Islet of Langerhans (tissue), 1 donor: ENCODE data around the gene SNX9.
A peak's percentile ranks its signal among the peaks of the same experiment; 100 is the strongest.

Source experiments
- FAIRE-seq: peaks from one replicate; lab custom pipeline; 2011; peaks lifted over from hg19 to GRCh38; lab: Jason Lieb, UNC

The SNX9 gene

GRCh38 chr6:157859775-157860504, 36.9 kb downstream of the SNX9 start:
- FAIRE-seq = no peak

- peak; percentile 88 for FAIRE-seq
Measured at GRCh38 chr6:157860505-157860991, 37.5 kb downstream of the SNX9 start.

- FAIRE-seq = no peak
Measured at GRCh38 chr6:157861184-157861583, 38.1 kb downstream of the SNX9 start.

- no peak for FAIRE-seq
Measured at GRCh38 chr6:157861814-157862213, 38.8 kb downstream of the SNX9 start.

- no peak for FAIRE-seq
Measured at GRCh38 chr6:157862706-157863105, 39.7 kb downstream of the SNX9 start.

- FAIRE-seq = no peak
Measured at GRCh38 chr6:157864185-157864761, 41.2 kb downstream of the SNX9 start.

GRCh38 chr6:157865249-157865648, 42.2 kb downstream of the SNX9 start:
- no peak for FAIRE-seq

- FAIRE-seq = no peak
Measured at GRCh38 chr6:157867155-157867559, 44.1 kb downstream of the SNX9 start.

GRCh38 chr6:157867981-157868380, 44.9 kb downstream of the SNX9 start:
- no peak for FAIRE-seq

GRCh38 chr6:157868835-157869234, 45.8 kb downstream of the SNX9 start:
- no peak for FAIRE-seq

- no peak for FAIRE-seq
Measured at GRCh38 chr6:157869673-157870302, 46.7 kb downstream of the SNX9 start.

- FAIRE-seq = peak; percentile 27
Measured at GRCh38 chr6:157873735-157874344, 50.8 kb downstream of the SNX9 start.

- peak; percentile 36 for FAIRE-seq
Measured at GRCh38 chr6:157877149-157877548, 54.1 kb downstream of the SNX9 start.

- FAIRE-seq = no peak
Measured at GRCh38 chr6:157877573-157878438, 54.8 kb downstream of the SNX9 start.

GRCh38 chr6:157879034-157879872, 56.2 kb downstream of the SNX9 start:
- FAIRE-seq = no peak

- no peak for FAIRE-seq
Measured at GRCh38 chr6:157879873-157880254, 56.8 kb downstream of the SNX9 start.

- FAIRE-seq = no peak
Measured at GRCh38 chr6:157880534-157880933, 57.5 kb downstream of the SNX9 start.

GRCh38 chr6:157881342-157881741, 58.3 kb downstream of the SNX9 start:
- no peak for FAIRE-seq

GRCh38 chr6:157884756-157885155, 61.7 kb downstream of the SNX9 start:
- no peak for FAIRE-seq

GRCh38 chr6:157885211-157885788, 62.3 kb downstream of the SNX9 start:
- FAIRE-seq = no peak

GRCh38 chr6:157885876-157886275, 62.8 kb downstream of the SNX9 start:
- FAIRE-seq = no peak
